GM18526 (cell line): ENCODE data around the gene R3HDM1.

ENCODE experiments used
- POLR2A ChIP-seq: IDR thresholded peaks from 3 replicates; pipeline ENCODE4 v1.6.1; 2011; ENCODE audit not compliant: insufficient read length; ENCODE audit errors: extremely low read depth

Gene R3HDM1

GRCh38 chr2:135557530-135557929 lies 26.2 kb downstream of the R3HDM1 start:
- TF ChIP-seq POLR2A: no peak

GRCh38 chr2:135561925-135562324 lies 30.6 kb downstream of the R3HDM1 start:
- TF ChIP-seq POLR2A: no peak

- no peak for TF ChIP-seq POLR2A
Measured at GRCh38 chr2:135563793-135564192, 32.5 kb downstream of the R3HDM1 start.

GRCh38 chr2:135570884-135571283 lies 39.6 kb downstream of the R3HDM1 start:
- TF ChIP-seq POLR2A: no peak

GRCh38 chr2:135573620-135574019 lies 42.3 kb downstream of the R3HDM1 start:
- no peak for TF ChIP-seq POLR2A

- TF ChIP-seq POLR2A: no peak
Measured at GRCh38 chr2:135581282-135581681, 50.0 kb downstream of the R3HDM1 start.

GRCh38 chr2:135582383-135582782 lies 51.1 kb downstream of the R3HDM1 start:
- no peak for TF ChIP-seq POLR2A

- TF ChIP-seq POLR2A: no peak
Measured at GRCh38 chr2:135585586-135585985, 54.3 kb downstream of the R3HDM1 start.

- TF ChIP-seq POLR2A: no peak
Measured at GRCh38 chr2:135586148-135586547, 54.9 kb downstream of the R3HDM1 start.

- no peak for TF ChIP-seq POLR2A
Measured at GRCh38 chr2:135587958-135588357, 56.7 kb downstream of the R3HDM1 start.

- no peak for TF ChIP-seq POLR2A
Measured at GRCh38 chr2:135590619-135591260, 59.5 kb downstream of the R3HDM1 start.

GRCh38 chr2:135600915-135601314 lies 69.6 kb downstream of the R3HDM1 start:
- no peak for TF ChIP-seq POLR2A

- no peak for TF ChIP-seq POLR2A
Measured at GRCh38 chr2:135603543-135603942, 72.3 kb downstream of the R3HDM1 start.

GRCh38 chr2:135607561-135607960 lies 76.3 kb downstream of the R3HDM1 start:
- TF ChIP-seq POLR2A: no peak

- TF ChIP-seq POLR2A: no peak
Measured at GRCh38 chr2:135612319-135612718, 81.0 kb downstream of the R3HDM1 start.

- no peak for TF ChIP-seq POLR2A
Measured at GRCh38 chr2:135615404-135615803, 84.1 kb downstream of the R3HDM1 start.

GRCh38 chr2:135617501-135618015 lies 86.3 kb downstream of the R3HDM1 start:
- no peak for TF ChIP-seq POLR2A
